GM23338 (cell line): Measurements from ENCODE around the gene AKAP13. TPM values are rescaled to one million over a fixed set of nuclear protein-coding genes. Genes with fewer than 3 reads are reported as not detected.
A peak's percentile ranks its signal among the peaks of the same experiment; 100 is the strongest.

Experiments
- ATAC-seq: fragments of 200-7000 bp; cut with Tn5 transposase; 3 replicates; pipeline ENCODE4 v1.9.1; 2020
- DNase-seq: peaks from one replicate; pipeline ENCODE4 v3.0.0-alpha.2; 2015; ENCODE audit warnings: low spot score
- H2AFZ ChIP-seq: fragments of 200-600 bp; sonication (generic); 2 replicates; pipeline ENCODE4 v1.8.0; 2016; ENCODE audit warnings: antibody characterized with exemption, mild to moderate bottlenecking, moderate library complexity
- H3F3A ChIP-seq: fragments of 200-600 bp; sonication (generic); replicated peaks from 2 replicates; pipeline ENCODE4 v1.8.0; 2017; ENCODE audit warnings: antibody characterized with exemption, mixed run types, low read depth
- H3K27ac ChIP-seq: fragments of 200-600 bp; sonication (generic); 2 replicates; pipeline ENCODE4 v1.6.1; 2016; ENCODE audit warnings: low read depth
- H3K27me3 ChIP-seq: fragments of 200-600 bp; sonication (generic); 2 replicates; pipeline ENCODE4 v1.8.0; 2016; ENCODE audit warnings: mild to moderate bottlenecking, mixed run types, moderate library complexity; ENCODE audit not compliant: insufficient read depth
- H3K36me3 ChIP-seq: fragments of 200-600 bp; sonication (generic); 2 replicates; pipeline ENCODE4 v1.8.0; 2016; ENCODE audit warnings: mild to moderate bottlenecking; ENCODE audit not compliant: insufficient read depth
- H3K4me1 ChIP-seq: fragments of 200-600 bp; sonication (generic); 2 replicates; pipeline ENCODE4 v1.8.0; 2016; ENCODE audit warnings: mild to moderate bottlenecking, moderate library complexity; ENCODE audit not compliant: insufficient read depth
- H3K4me2 ChIP-seq: fragments of 200-600 bp; sonication (generic); 2 replicates; pipeline ENCODE4 v1.7.1; 2017; ENCODE audit warnings: mixed run types
- H3K4me3 ChIP-seq: fragments of 200-600 bp; sonication (generic); 2 replicates; pipeline ENCODE4 v1.6.1; 2016; ENCODE audit warnings: mixed run types
- H3K79me2 ChIP-seq: fragments of 200-600 bp; sonication (generic); replicated peaks from 2 replicates; pipeline ENCODE4 v1.8.0; 2017; ENCODE audit warnings: mild to moderate bottlenecking; ENCODE audit not compliant: insufficient read depth
- H3K9me2 ChIP-seq: fragments of 200-600 bp; sonication (generic); 2 replicates; pipeline ENCODE4 v1.8.0; 2017; ENCODE audit not compliant: insufficient read depth
- H4K20me1 ChIP-seq: fragments of 200-600 bp; sonication (generic); replicated peaks from 2 replicates; pipeline ENCODE4 v1.8.0; 2017; ENCODE audit warnings: mild to moderate bottlenecking; ENCODE audit not compliant: insufficient read depth
- H3K27ac Mint-ChIP-seq: 2 replicates; pipeline ENCODE4 v1.8.0; 2020; ENCODE audit warnings: inconsistent platforms, mild to moderate bottlenecking, moderate library complexity, mixed read lengths
- H3K27me3 Mint-ChIP-seq: 3 replicates; pipeline ENCODE4 v1.8.0; 2022; ENCODE audit warnings: low read depth, mild to moderate bottlenecking, moderate library complexity, mixed read lengths, inconsistent platforms; ENCODE audit not compliant: insufficient read depth, poor library complexity
- H3K36me3 Mint-ChIP-seq: 3 replicates; pipeline ENCODE4 v1.8.0; 2021; ENCODE audit warnings: low read depth, mild to moderate bottlenecking, inconsistent platforms, moderate library complexity, mixed read lengths
- H3K4me1 Mint-ChIP-seq: 3 replicates; pipeline ENCODE4 v1.8.0; 2020; ENCODE audit warnings: mild to moderate bottlenecking, inconsistent platforms, mixed read lengths
- H3K4me3 Mint-ChIP-seq: 3 replicates; pipeline ENCODE4 v1.8.0; 2021; ENCODE audit warnings: moderate library complexity, mild to moderate bottlenecking, inconsistent platforms, mixed read lengths
- H3K9me3 Mint-ChIP-seq: 3 replicates; pipeline ENCODE4 v1.8.0; 2020; ENCODE audit warnings: moderate library complexity, mild to moderate bottlenecking, inconsistent platforms, mixed read lengths
- CREB1 ChIP-seq: fragments of 250-450 bp; sonication (Bioruptor Pico); IDR thresholded peaks from 2 replicates; pipeline ENCODE4 v1.5.0; 2020; ENCODE audit warnings: low read depth, mild to moderate bottlenecking, moderate library complexity
- CTCF ChIP-seq, 2 experiments: fragments of 200-600 bp in 1 of 2; sonication (generic) in 1 of 2; conservative IDR thresholded peaks; 2 replicates each; pipeline versions ENCODE4 v1.5.1 to v1.6.1; 2016 to 2017; ENCODE audit warnings: antibody characterized with exemption in 2 of 2, low read depth in 2 of 2, mild to moderate bottlenecking in 2 of 2, moderate library complexity in 1 of 2
- ETS1 ChIP-seq: IDR thresholded peaks from 2 replicates; pipeline ENCODE4 v1.6.1; 2016; ENCODE audit warnings: antibody characterized with exemption
- EZH2 ChIP-seq: fragments of 200-600 bp; sonication (generic); IDR thresholded peaks from one replicate; pipeline ENCODE4 v1.8.0; 2017; ENCODE audit warnings: antibody characterized with exemption, mild to moderate bottlenecking, low read depth; ENCODE audit not compliant: unreplicated experiment
- POLR2AphosphoS5 ChIP-seq: IDR thresholded peaks from 2 replicates; pipeline ENCODE4 v1.6.1; 2016; ENCODE audit warnings: antibody characterized with exemption, low read depth
- REST ChIP-seq: IDR thresholded peaks from one replicate; pipeline ENCODE4 v1.6.1; 2018; ENCODE audit warnings: antibody characterized with exemption; ENCODE audit not compliant: unreplicated experiment
- STAT1 ChIP-seq: IDR thresholded peaks from one replicate; pipeline ENCODE4 v1.6.1; 2016; ENCODE audit warnings: antibody characterized with exemption; ENCODE audit not compliant: unreplicated experiment
- ZNF114 ChIP-seq: fragments of 250-450 bp; sonication (Bioruptor Pico); IDR thresholded peaks from 2 replicates; pipeline ENCODE4 v1.5.0; 2020; ENCODE audit warnings: mild to moderate bottlenecking, moderate library complexity
- ZNF331 ChIP-seq: fragments of 250-450 bp; sonication (Bioruptor Pico); IDR thresholded peaks from 2 replicates; pipeline ENCODE4 v1.5.0; 2020; ENCODE audit warnings: low read depth, mild to moderate bottlenecking, moderate library complexity
- ZNF462 ChIP-seq: fragments of 250-450 bp; sonication (Bioruptor Pico); IDR thresholded peaks from 2 replicates; pipeline ENCODE4 v1.5.0; 2020; ENCODE audit warnings: mild to moderate bottlenecking, moderate library complexity
- polyA plus RNA-seq: library from polyadenylated mRNA; unstranded; fragments of >200 nt; fragmentation: Nextera tagmentation; extraction: Ambion mirVana; gene quantifications from 2 replicates; pipeline ENCODE4 v1.2.1, GENCODE V29; 2016
- total RNA-seq: library from RNA; depleted of rRNA; stranded (reverse); fragments of >200 nt; shearing (Covaris generic); gene quantifications from 2 replicates; pipeline ENCODE4 v1.2.3, GENCODE V29; 2014

The AKAP13 gene
- total and polyA plus RNA-seq, 2 experiments from 2014 or later = 46.2 to 60.7 TPM

- no peak overlapping the region for H3K4me3 ChIP-seq
- Mint-ChIP-seq H3K27me3 (peaks cover 6% of the 10 kb centered on the region), H3K36me3 (no peaks in the 10 kb centered on the region), H3K4me1 (peaks cover 11% of the 10 kb centered on the region; the same call in 2 of the 3 replicates), H3K4me3 (no peak overlapping the region), H3K27ac (no peak overlapping the region), H3K9me3 (no peaks in the 10 kb centered on the region)
- no peaks in the 10 kb centered on the region for H3K4me1 ChIP-seq
- H3K27me3 ChIP-seq = no peaks in the 10 kb centered on the region
- H3K79me2 ChIP-seq = no peaks in the 10 kb centered on the region; the same call in none of the 2 replicates
- TF ChIP-seq ZNF331 (no peak), POLR2AphosphoS5 (no peak), ZNF114 (no peak), STAT1 (no peak)
- H3K27ac ChIP-seq = no peak overlapping the region
- no peaks in the 10 kb centered on the region for H3K36me3 ChIP-seq
- peaks cover 3% of the 10 kb centered on the region for H4K20me1 ChIP-seq
- no peak overlapping the region for H3K4me2 ChIP-seq
- ATAC-seq = peak; percentile 48
- no peaks in the 10 kb centered on the region for H3K9me2 ChIP-seq
- no peak for DNase-seq
- H2AFZ ChIP-seq = no peak overlapping the region
- H3F3A ChIP-seq = no peaks in the 10 kb centered on the region
Measured at GRCh38 chr15:85571780-85572179, 191.4 kb downstream of the AKAP13 start.

- Histone ChIP-seq H3K4me1 (no peaks in the 10 kb centered on the region), H3K36me3 (no peaks in the 10 kb centered on the region), H4K20me1 (peaks cover 5% of the 10 kb centered on the region), H3K27ac (no peak overlapping the region), H3F3A (no peaks in the 10 kb centered on the region), H3K4me3 (no peak overlapping the region), H2AFZ (no peak overlapping the region), H3K27me3 (no peaks in the 10 kb centered on the region), H3K4me2 (no peak overlapping the region), H3K79me2 (no peaks in the 10 kb centered on the region; the same call in 1 of the 2 replicates), H3K9me2 (no peaks in the 10 kb centered on the region)
- ATAC-seq (no peak), DNase-seq (no peak)
- Mint-ChIP-seq H3K36me3 (peaks cover 27% of the 10 kb centered on the region), H3K4me1 (peaks cover 4% of the 10 kb centered on the region; the same call in 2 of the 3 replicates), H3K27me3 (no peaks in the 10 kb centered on the region), H3K9me3 (no peaks in the 10 kb centered on the region), H3K27ac (no peak overlapping the region), H3K4me3 (no peak overlapping the region)
- TF ChIP-seq ETS1 = no peak
- no peak for TF ChIP-seq CTCF (conservative IDR thresholded peaks at IDR 0.05; ENCODE audit: low read depth in 2 of 2)
- no peak for TF ChIP-seq REST
- TF ChIP-seq ZNF114 = no peak
- no peak for TF ChIP-seq ZNF331
- no peak for TF ChIP-seq ZNF462 (CRISPR knock-in tag)
- TF ChIP-seq EZH2 = no peak
- TF ChIP-seq CREB1 (CRISPR knock-in tag) = no peak
Measured at GRCh38 chr15:85576392-85576791, 196.0 kb downstream of the AKAP13 start.
